ENCODE measurements around the gene TCF7L2.

The TCF7L2 gene

DNA sequence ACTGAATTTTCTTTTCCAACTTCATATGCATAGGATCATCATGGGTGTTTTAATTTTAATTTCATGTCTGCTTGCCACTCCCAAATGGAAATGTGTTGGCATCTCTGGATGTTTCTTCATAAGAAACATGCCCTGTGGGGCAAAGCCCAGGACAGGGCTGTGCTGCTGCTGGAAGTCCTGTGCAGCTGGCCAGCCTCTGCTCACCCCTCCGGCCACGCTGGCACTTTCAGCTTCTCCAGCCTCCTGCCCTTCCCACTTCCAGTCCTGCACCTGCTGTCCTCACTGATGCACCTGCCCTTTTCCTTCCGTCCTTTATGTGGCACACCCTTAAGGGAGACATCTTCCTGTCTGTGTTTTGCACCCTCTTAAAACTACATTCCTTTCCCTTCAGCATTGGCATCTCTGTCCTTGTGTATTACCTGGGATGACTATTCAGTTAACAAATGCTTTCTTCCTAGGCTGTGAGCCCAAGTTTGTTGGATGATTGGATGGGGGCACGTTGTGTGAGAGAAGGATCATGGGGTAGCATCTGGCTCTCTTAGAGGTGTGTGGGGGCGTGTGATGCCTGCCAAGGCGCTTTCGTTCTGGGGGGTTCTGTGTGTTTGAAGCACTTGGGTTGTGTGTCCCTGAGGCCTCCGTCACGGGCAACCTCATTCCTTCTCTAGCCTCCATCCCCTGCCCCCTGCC is 56.8 kb downstream of the TCF7L2 start:
- TF ChIP-seq ZFP30 (CRISPR knock-in tag; IDR thresholded peaks at IDR 0.05) (no peak), ZNF565 (CRISPR knock-in tag; conservative IDR thresholded peaks at IDR 0.05; ENCODE audit: low read depth) (no peak), ZFP3 (CRISPR knock-in tag; IDR thresholded peaks at IDR 0.05) (no peak), ZNF8 (CRISPR knock-in tag; IDR thresholded peaks at IDR 0.05) (no peak), ISL1 (CRISPR knock-in tag; IDR thresholded peaks at IDR 0.05) (no peak), PPARA (CRISPR knock-in tag; IDR thresholded peaks at IDR 0.05; ENCODE audit: borderline replicate concordance) (no peak)
- TF ChIP-seq, protein P1, sequence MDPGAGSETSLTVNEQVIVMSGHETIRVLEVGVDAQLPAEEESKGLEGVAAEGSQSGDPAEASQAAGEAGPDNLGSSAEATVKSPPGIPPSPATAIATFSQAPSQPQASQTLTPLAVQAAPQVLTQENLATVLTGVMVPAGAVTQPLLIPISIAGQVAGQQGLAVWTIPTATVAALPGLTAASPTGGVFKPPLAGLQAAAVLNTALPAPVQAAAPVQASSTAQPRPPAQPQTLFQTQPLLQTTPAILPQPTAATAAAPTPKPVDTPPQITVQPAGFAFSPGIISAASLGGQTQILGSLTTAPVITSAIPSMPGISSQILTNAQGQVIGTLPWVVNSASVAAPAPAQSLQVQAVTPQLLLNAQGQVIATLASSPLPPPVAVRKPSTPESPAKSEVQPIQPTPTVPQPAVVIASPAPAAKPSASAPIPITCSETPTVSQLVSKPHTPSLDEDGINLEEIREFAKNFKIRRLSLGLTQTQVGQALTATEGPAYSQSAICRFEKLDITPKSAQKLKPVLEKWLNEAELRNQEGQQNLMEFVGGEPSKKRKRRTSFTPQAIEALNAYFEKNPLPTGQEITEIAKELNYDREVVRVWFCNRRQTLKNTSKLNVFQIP (CRISPR knock-in tag; IDR thresholded peaks at IDR 0.05; ENCODE audit: borderline replicate concordance, low read depth) = no peak
- TF ChIP-seq, protein P2, sequence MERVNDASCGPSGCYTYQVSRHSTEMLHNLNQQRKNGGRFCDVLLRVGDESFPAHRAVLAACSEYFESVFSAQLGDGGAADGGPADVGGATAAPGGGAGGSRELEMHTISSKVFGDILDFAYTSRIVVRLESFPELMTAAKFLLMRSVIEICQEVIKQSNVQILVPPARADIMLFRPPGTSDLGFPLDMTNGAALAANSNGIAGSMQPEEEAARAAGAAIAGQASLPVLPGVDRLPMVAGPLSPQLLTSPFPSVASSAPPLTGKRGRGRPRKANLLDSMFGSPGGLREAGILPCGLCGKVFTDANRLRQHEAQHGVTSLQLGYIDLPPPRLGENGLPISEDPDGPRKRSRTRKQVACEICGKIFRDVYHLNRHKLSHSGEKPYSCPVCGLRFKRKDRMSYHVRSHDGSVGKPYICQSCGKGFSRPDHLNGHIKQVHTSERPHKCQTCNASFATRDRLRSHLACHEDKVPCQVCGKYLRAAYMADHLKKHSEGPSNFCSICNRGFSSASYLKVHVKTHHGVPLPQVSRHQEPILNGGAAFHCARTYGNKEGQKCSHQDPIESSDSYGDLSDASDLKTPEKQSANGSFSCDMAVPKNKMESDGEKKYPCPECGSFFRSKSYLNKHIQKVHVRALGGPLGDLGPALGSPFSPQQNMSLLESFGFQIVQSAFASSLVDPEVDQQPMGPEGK (CRISPR knock-in tag; IDR thresholded peaks at IDR 0.05; ENCODE audit: borderline replicate concordance) = no peak
- no peak for ATAC-seq

DNA sequence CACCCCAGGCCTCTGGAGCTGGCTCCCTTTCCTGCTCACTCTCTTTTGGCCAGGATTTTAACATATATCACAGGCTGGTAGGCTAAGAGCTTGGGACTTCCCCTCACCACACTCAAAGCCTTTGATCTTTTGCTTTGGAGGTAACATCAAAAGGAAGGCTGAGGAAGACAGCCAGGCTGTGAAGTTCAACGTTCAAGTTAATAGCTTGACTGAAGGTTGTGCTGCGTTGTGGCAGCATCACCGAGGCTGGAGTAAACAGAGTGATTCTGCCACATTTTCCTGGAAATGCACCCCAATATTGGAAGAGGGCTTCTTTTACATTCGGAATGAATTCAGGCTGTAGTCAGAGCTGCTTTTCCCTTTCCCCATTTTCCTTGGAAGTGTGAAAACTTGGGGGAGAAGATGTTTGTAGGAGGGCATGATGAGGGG is 57.3 kb downstream of the TCF7L2 start:
- no peak for ATAC-seq
- TF ChIP-seq, protein P1 (CRISPR knock-in tag; IDR thresholded peaks at IDR 0.05; ENCODE audit: borderline replicate concordance, low read depth) = no peak
- TF ChIP-seq TCF4 (CRISPR knock-in tag; IDR thresholded peaks at IDR 0.05; ENCODE audit: borderline replicate concordance) = no peak
- TF ChIP-seq SNAI2 (CRISPR knock-in tag; IDR thresholded peaks at IDR 0.05) = no peak
- no peak for TF ChIP-seq ZNF8 (CRISPR knock-in tag; IDR thresholded peaks at IDR 0.05)
- TF ChIP-seq ZNF565 (CRISPR knock-in tag; conservative IDR thresholded peaks at IDR 0.05; ENCODE audit: low read depth) = no peak
- no peak for TF ChIP-seq TOX (CRISPR knock-in tag; IDR thresholded peaks at IDR 0.05; ENCODE audit: borderline replicate concordance)
- no peak for TF ChIP-seq RARB (CRISPR knock-in tag; IDR thresholded peaks at IDR 0.05)

DNA sequence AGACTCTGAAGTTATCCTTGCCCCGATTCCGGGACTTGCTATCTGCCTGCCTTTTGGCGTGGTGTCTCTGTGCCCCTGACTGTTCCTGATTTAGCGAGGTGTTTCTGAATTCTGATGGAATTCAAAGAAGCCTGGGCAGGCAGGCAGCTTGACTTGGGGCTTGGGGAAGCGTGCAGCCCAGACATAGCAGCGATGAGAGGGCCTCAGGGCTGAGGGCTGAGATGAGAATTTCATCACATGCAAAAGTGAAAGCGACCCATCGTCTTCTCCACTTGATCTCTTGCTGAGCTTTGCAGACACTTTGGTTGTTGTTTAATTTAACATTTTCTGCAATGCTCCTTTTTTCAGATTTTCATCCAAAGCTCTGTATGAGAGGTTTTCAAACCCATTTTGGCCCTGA is 57.8 kb downstream of the TCF7L2 start:
- TF ChIP-seq ZNF8 (CRISPR knock-in tag; IDR thresholded peaks at IDR 0.05) = no peak
- TF ChIP-seq ZFP3 (CRISPR knock-in tag; IDR thresholded peaks at IDR 0.05) = no peak
- no peak for TF ChIP-seq ISL1 (CRISPR knock-in tag; IDR thresholded peaks at IDR 0.05)
- no peak for TF ChIP-seq PPARA (CRISPR knock-in tag; IDR thresholded peaks at IDR 0.05; ENCODE audit: borderline replicate concordance)
- TF ChIP-seq OSR1 (CRISPR knock-in tag; IDR thresholded peaks at IDR 0.05) = no peak
- TF ChIP-seq, protein P3, sequence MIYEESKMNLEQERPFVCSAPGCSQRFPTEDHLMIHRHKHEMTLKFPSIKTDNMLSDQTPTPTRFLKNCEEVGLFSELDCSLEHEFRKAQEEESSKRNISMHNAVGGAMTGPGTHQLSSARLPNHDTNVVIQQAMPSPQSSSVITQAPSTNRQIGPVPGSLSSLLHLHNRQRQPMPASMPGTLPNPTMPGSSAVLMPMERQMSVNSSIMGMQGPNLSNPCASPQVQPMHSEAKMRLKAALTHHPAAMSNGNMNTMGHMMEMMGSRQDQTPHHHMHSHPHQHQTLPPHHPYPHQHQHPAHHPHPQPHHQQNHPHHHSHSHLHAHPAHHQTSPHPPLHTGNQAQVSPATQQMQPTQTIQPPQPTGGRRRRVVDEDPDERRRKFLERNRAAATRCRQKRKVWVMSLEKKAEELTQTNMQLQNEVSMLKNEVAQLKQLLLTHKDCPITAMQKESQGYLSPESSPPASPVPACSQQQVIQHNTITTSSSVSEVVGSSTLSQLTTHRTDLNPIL (CRISPR knock-in tag; IDR thresholded peaks at IDR 0.05; ENCODE audit: low read depth) = no peak
- TF ChIP-seq GLIS3 (CRISPR knock-in tag; IDR thresholded peaks at IDR 0.05) = no peak
- TF ChIP-seq, protein P2 (CRISPR knock-in tag; IDR thresholded peaks at IDR 0.05; ENCODE audit: borderline replicate concordance) = no peak
- no peak for TF ChIP-seq RARB (CRISPR knock-in tag; IDR thresholded peaks at IDR 0.05)
- TF ChIP-seq ARNTL (CRISPR knock-in tag; IDR thresholded peaks at IDR 0.05; ENCODE audit: borderline replicate concordance, low read depth) = no peak
- TF ChIP-seq, protein P1 (CRISPR knock-in tag; IDR thresholded peaks at IDR 0.05; ENCODE audit: borderline replicate concordance, low read depth) = no peak
- TF ChIP-seq TCF4 (CRISPR knock-in tag; IDR thresholded peaks at IDR 0.05; ENCODE audit: borderline replicate concordance) = no peak
- no peak for TF ChIP-seq SNAI2 (CRISPR knock-in tag; IDR thresholded peaks at IDR 0.05)
- no peak for TF ChIP-seq ESRRG (CRISPR knock-in tag; IDR thresholded peaks at IDR 0.05)
- TF ChIP-seq, protein P4, sequence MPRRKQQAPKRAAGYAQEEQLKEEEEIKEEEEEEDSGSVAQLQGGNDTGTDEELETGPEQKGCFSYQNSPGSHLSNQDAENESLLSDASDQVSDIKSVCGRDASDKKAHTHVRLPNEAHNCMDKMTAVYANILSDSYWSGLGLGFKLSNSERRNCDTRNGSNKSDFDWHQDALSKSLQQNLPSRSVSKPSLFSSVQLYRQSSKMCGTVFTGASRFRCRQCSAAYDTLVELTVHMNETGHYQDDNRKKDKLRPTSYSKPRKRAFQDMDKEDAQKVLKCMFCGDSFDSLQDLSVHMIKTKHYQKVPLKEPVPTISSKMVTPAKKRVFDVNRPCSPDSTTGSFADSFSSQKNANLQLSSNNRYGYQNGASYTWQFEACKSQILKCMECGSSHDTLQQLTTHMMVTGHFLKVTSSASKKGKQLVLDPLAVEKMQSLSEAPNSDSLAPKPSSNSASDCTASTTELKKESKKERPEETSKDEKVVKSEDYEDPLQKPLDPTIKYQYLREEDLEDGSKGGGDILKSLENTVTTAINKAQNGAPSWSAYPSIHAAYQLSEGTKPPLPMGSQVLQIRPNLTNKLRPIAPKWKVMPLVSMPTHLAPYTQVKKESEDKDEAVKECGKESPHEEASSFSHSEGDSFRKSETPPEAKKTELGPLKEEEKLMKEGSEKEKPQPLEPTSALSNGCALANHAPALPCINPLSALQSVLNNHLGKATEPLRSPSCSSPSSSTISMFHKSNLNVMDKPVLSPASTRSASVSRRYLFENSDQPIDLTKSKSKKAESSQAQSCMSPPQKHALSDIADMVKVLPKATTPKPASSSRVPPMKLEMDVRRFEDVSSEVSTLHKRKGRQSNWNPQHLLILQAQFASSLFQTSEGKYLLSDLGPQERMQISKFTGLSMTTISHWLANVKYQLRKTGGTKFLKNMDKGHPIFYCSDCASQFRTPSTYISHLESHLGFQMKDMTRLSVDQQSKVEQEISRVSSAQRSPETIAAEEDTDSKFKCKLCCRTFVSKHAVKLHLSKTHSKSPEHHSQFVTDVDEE (CRISPR knock-in tag; IDR thresholded peaks at IDR 0.05) = no peak
- no peak for ATAC-seq

Measured in SK-N-SH treated with all-trans-retinoic acid at 6 μM for 48 hours (cell line).